SU-DHL-6 (cell line): ENCODE results near the gene SLC6A11.

Experiments used
- H2AFZ ChIP-seq: fragments of 200-600 bp; sonication (generic); 2 replicates; pipeline ENCODE4 v1.6.1; 2014; ENCODE audit warnings: low read depth, mild to moderate bottlenecking, moderate library complexity, mixed read lengths, antibody characterized with exemption, low read length; ENCODE audit not compliant: severe bottlenecking
- H3F3A ChIP-seq: fragments of 200-600 bp; shearing (Covaris generic); 2 replicates; pipeline ENCODE4 v1.6.0; 2016; ENCODE audit warnings: antibody characterized with exemption, mild to moderate bottlenecking; ENCODE audit not compliant: insufficient read depth
- H3K27ac ChIP-seq: fragments of 200-600 bp; sonication (generic); 2 replicates; pipeline ENCODE4 v1.5.1; 2016; ENCODE audit warnings: low read depth, mild to moderate bottlenecking, low read length, moderate library complexity, mixed read lengths
- H3K27me3 ChIP-seq: fragments of 200-600 bp; sonication (generic), shearing (Covaris generic); 2 replicates; pipeline ENCODE4 v1.6.0; 2014; ENCODE audit warnings: mild to moderate bottlenecking, low read length
- H3K36me3 ChIP-seq: fragments of 200-600 bp; sonication (generic); 2 replicates; pipeline ENCODE4 v1.6.1; 2014; ENCODE audit warnings: mild to moderate bottlenecking, low read length, mixed read lengths
- H3K4me2 ChIP-seq: fragments of 300-600, 200-600 bp; shearing (Covaris generic), sonication (generic); 2 replicates; pipeline ENCODE4 v1.6.0; 2014; ENCODE audit warnings: low read length, low read depth, mild to moderate bottlenecking; ENCODE audit not compliant: poor library complexity, severe bottlenecking
- H3K4me3 ChIP-seq: fragments of 200-600 bp; sonication (generic); 2 replicates; pipeline ENCODE4 v1.5.1; 2014; ENCODE audit warnings: antibody characterized with exemption, low read length, mild to moderate bottlenecking, mixed read lengths; ENCODE audit not compliant: insufficient read depth, poor library complexity, severe bottlenecking
- H3K79me2 ChIP-seq: fragments of 200-600 bp; sonication (generic); 2 replicates; pipeline ENCODE4 v1.6.1; 2014; ENCODE audit warnings: mild to moderate bottlenecking, low read length, moderate library complexity; ENCODE audit not compliant: insufficient read depth
- H3K9ac ChIP-seq: fragments of 200-600 bp; sonication (generic); 2 replicates; pipeline ENCODE4 v1.7.0; 2014; ENCODE audit warnings: mild to moderate bottlenecking, low read length
- H3K9me2 ChIP-seq: fragments of 200-600 bp; sonication (generic); replicated peaks from 2 replicates; pipeline ENCODE4 v1.6.1; 2014; ENCODE audit warnings: low read length; ENCODE audit not compliant: insufficient read depth
- H3K9me3 ChIP-seq: fragments of 200-600 bp; sonication (generic); 2 replicates; pipeline ENCODE4 v1.6.1; 2014; ENCODE audit warnings: low read length, mixed read lengths; ENCODE audit not compliant: insufficient read depth
- H4K20me1 ChIP-seq: fragments of 200-600 bp; sonication (generic); 2 replicates; pipeline ENCODE4 v1.6.1; 2014; ENCODE audit warnings: low read depth, mild to moderate bottlenecking, antibody characterized with exemption, low read length, moderate library complexity, mixed read lengths
- EZH2phosphoT487 ChIP-seq: fragments of 200-600 bp; sonication (generic), shearing (Covaris generic); conservative IDR thresholded peaks from 2 replicates; pipeline ENCODE4 v1.6.1; 2018; ENCODE audit warnings: mild to moderate bottlenecking, antibody characterized with exemption, low read length, moderate library complexity, mixed read lengths
- TF ChIP-seq, protein P1 (sequence below): fragments of 200-600 bp; sonication (generic); IDR thresholded peaks from one replicate; pipeline ENCODE4 v1.5.1; 2017; ENCODE audit warnings: antibody characterized with exemption, mild to moderate bottlenecking, low read length, moderate library complexity; ENCODE audit not compliant: insufficient read depth, poor library complexity, severe bottlenecking

Gene SLC6A11

DNA sequence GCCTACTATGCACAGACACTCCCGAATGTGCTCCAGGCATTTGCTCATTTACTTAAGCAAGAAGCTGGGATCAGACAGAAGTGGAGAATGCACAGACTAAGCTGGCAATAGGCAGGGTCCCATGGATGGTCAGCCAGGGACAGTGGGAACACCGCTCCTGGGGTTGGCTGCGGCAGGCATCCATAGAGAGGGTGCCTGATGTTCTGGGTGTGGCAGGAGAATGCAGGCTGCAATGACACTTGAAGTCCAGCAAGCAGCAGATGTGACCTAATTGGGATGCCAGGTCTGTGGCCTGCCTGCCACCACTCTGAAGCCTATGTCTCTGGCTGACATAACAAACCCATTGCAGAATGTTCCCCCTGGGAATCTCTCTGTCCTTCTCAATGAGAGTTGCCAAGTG lies 40.2 kb upstream of the SLC6A11 start:
- Histone ChIP-seq H3K4me3 (no peak overlapping the region), H3K9ac (no peak overlapping the region), H4K20me1 (no peaks in the 10 kb centered on the region), H3K27ac (no peak overlapping the region), H3K9me2 (no peaks in the 10 kb centered on the region), H3K4me2 (no peak overlapping the region), H3K9me3 (no peaks in the 10 kb centered on the region), H3K27me3 (no peaks in the 10 kb centered on the region), H3F3A (no peaks in the 10 kb centered on the region), H3K36me3 (no peaks in the 10 kb centered on the region), H3K79me2 (no peaks in the 10 kb centered on the region), H2AFZ (no peak overlapping the region)
- TF ChIP-seq, protein P1, sequence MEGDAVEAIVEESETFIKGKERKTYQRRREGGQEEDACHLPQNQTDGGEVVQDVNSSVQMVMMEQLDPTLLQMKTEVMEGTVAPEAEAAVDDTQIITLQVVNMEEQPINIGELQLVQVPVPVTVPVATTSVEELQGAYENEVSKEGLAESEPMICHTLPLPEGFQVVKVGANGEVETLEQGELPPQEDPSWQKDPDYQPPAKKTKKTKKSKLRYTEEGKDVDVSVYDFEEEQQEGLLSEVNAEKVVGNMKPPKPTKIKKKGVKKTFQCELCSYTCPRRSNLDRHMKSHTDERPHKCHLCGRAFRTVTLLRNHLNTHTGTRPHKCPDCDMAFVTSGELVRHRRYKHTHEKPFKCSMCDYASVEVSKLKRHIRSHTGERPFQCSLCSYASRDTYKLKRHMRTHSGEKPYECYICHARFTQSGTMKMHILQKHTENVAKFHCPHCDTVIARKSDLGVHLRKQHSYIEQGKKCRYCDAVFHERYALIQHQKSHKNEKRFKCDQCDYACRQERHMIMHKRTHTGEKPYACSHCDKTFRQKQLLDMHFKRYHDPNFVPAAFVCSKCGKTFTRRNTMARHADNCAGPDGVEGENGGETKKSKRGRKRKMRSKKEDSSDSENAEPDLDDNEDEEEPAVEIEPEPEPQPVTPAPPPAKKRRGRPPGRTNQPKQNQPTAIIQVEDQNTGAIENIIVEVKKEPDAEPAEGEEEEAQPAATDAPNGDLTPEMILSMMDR, result no peak
- TF ChIP-seq EZH2phosphoT487, result no peak

DNA sequence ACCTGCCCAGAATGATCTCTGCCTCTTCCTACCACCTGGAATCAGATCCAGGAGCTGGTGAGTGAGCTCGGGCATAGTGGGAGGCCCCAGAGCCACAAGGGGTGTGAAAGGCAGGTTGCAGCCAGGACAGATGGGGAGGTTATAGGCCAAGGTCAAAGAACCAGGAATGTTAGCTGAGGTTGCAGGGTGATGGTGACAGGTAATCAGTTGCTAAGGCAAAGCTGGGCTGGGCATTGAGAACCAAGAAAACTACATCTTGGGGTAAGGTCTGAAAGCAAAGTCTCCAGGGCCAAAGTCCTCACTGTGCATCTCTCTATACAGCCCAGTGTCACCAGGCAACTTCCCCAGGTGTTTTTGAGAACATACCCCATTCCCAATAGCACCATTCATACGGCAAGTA lies 38.4 kb upstream of the SLC6A11 start:
- no peaks in the 10 kb centered on the region for H3K9me2 ChIP-seq
- no peaks in the 10 kb centered on the region for H4K20me1 ChIP-seq
- H3K27me3 ChIP-seq, result no peaks in the 10 kb centered on the region
- no peaks in the 10 kb centered on the region for H3K9me3 ChIP-seq
- no peak overlapping the region for H2AFZ ChIP-seq
- no peaks in the 10 kb centered on the region for H3K36me3 ChIP-seq
- H3F3A ChIP-seq, result no peaks in the 10 kb centered on the region
- TF ChIP-seq EZH2phosphoT487, result no peak
- TF ChIP-seq, protein P1, result no peak
- no peak overlapping the region for H3K4me2 ChIP-seq
- H3K9ac ChIP-seq, result no peak overlapping the region
- no peak overlapping the region for H3K4me3 ChIP-seq
- no peaks in the 10 kb centered on the region for H3K79me2 ChIP-seq
- H3K27ac ChIP-seq, result no peak overlapping the region

DNA sequence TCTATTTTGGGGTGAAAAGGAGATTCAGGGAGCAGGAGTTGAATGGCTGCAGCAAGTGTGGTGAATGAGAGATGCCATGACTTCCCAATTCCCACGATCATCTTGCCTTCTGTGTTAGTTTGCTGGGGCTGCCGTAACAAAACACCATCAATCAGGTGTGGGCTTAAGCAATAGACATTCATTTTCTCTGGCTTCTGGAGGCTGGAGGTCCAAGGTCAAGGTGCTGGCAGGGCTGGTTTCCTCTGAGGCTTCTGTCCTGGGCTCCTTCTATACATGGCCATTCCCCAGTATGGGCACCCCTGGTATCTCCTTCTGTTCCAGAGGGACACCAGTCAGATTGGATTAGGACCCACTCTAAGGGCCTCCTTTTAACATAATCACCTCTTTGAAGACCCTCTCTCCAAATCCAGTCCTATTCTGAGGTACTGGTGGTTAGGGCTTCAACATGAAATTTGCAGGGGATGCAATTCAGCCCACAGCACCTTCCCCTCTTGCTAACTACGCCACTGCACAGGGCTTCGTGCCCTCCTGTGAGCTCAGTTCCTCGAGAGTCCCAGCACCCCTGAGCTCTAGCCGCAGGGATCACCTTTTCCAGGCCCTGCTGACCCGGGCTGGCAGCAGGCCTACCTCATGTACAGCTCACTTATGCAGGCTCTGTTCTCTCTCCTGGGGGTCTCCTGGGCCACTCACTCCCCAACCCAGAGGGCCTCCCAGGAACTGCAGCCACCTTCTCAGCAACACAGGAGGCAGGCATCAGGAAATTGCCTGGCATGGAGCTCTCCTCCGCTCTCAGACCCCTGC lies 37.3 kb upstream of the SLC6A11 start:
- Histone ChIP-seq H3K4me3 (no peak overlapping the region), H3K9me3 (no peaks in the 10 kb centered on the region), H3K9me2 (no peaks in the 10 kb centered on the region)

More for the DNA sequence above, 37.3 kb upstream of the SLC6A11 start:
- Histone ChIP-seq H3F3A (no peaks in the 10 kb centered on the region), H4K20me1 (no peaks in the 10 kb centered on the region), H3K79me2 (no peaks in the 10 kb centered on the region), H2AFZ (no peak overlapping the region), H3K4me2 (no peak overlapping the region), H3K27ac (no peak overlapping the region), H3K9ac (no peak overlapping the region), H3K36me3 (no peaks in the 10 kb centered on the region), H3K27me3 (no peaks in the 10 kb centered on the region)
- TF ChIP-seq EZH2phosphoT487, result no peak
- TF ChIP-seq, protein P1, result no peak
